H1 (cell line): ENCODE measurements around the gene NUP210. TPM values are rescaled to one million over a fixed set of nuclear protein-coding genes. Genes with fewer than 3 reads are reported as not detected.
A peak's percentile ranks its signal among the peaks of the same experiment; 100 is the strongest.

Experiments
- ASH2L ChIP-seq: fragments of 200-600, 300-600 bp; sonication (generic); IDR thresholded peaks from one replicate; pipeline ENCODE4 v1.7.1; 2017; ENCODE audit warnings: low read length
- BACH1 ChIP-seq: IDR thresholded peaks from 2 replicates; pipeline ENCODE4 v1.6.1; 2012; ENCODE audit warnings: low read length, improper control_type of control experiment
- BRCA1 ChIP-seq: IDR thresholded peaks from 2 replicates; pipeline ENCODE4 v1.6.1; 2012; ENCODE audit warnings: low read depth, low read length, improper control_type of control experiment
- CBX5 ChIP-seq: fragments of 300-800, 300-1000 bp; sonication (generic); IDR thresholded peaks from 2 replicates; pipeline ENCODE4 v1.7.1; 2016; ENCODE audit warnings: antibody characterized with exemption, low read length, low read depth
- CHD2 ChIP-seq: IDR thresholded peaks from 2 replicates; pipeline ENCODE4 v1.6.1; 2012; ENCODE audit warnings: low read length, improper control_type of control experiment
- CHD7 ChIP-seq: fragments of 300-600 bp; sonication (generic); IDR thresholded peaks from 2 replicates; pipeline ENCODE4 v1.7.1; 2012; ENCODE audit warnings: low read length, moderate library complexity, mild to moderate bottlenecking, inconsistent platforms; ENCODE audit not compliant: insufficient replicate concordance
- EP300 ChIP-seq, 2 experiments: IDR thresholded peaks; 1 replicate in 1 of 2; 2 replicates in 1 of 2; pipeline ENCODE4 v1.6.1; 2011 to 2012; ENCODE audit warnings: low read depth in 2 of 2, low read length in 2 of 2, mild to moderate bottlenecking in 2 of 2, borderline replicate concordance in 1 of 2, inconsistent platforms in 1 of 2, moderate library complexity in 1 of 2
- KDM4A ChIP-seq: IDR thresholded peaks from one replicate; pipeline ENCODE4 v1.7.1; 2012; ENCODE audit warnings: low read depth, mild to moderate bottlenecking, moderate library complexity, low read length, inconsistent platforms; ENCODE audit not compliant: severe bottlenecking
- NANOG ChIP-seq: IDR thresholded peaks from 2 replicates; pipeline ENCODE4 v1.6.1; 2011; ENCODE audit warnings: low read length, low read depth, mild to moderate bottlenecking, inconsistent platforms; ENCODE audit not compliant: insufficient read depth, poor library complexity, severe bottlenecking
- SRF ChIP-seq: IDR thresholded peaks from 2 replicates; pipeline ENCODE4 v1.6.1; 2011; ENCODE audit warnings: mild to moderate bottlenecking, low read depth, low read length, moderate library complexity
- TBP ChIP-seq: IDR thresholded peaks from 2 replicates; pipeline ENCODE4 v1.6.1; 2011; ENCODE audit warnings: low read depth, low read length, improper control_type of control experiment
- TEAD4 ChIP-seq: IDR thresholded peaks from 2 replicates; pipeline ENCODE4 v1.6.1; 2012; ENCODE audit warnings: low read depth, low read length, inconsistent platforms, mixed read lengths
- polyA plus RNA-seq, 7 experiments: library from polyadenylated mRNA; depleted of rRNA in 3 of 7; stranded (reverse) in 5 of 7; unstranded in 2 of 7; fragments of >200 nt in 5 of 7; fragments of 200-250 nt in 2 of 7; gene quantifications; 1 replicate in 5 of 7; 2 replicates in 1 of 7; 4 replicates in 1 of 7; pipeline versions ENCODE4 v1.2.1 to v1.2.3, GENCODE V29; 2011 to 2013; ENCODE audit warnings: missing spikeins in 2 of 7, mixed read lengths in 2 of 7
- total RNA-seq: library from RNA; stranded (reverse); fragmentation: NEBNext Ultra II Directional; extraction: Animal tissue kit (Norgen Biotek cat#: 25700); gene quantifications from 2 replicates; pipeline ENCODE4 v1.2.1, GENCODE V29; 2021

Gene NUP210
- total and polyA plus RNA-seq, 2 of the 8 experiments (the other 6 are each of a cell fraction or from before 2014, with no cell fraction given): 51.0 to 53.7 TPM

- TF ChIP-seq CHD7: no peak
- TF ChIP-seq BRCA1: no peak
- TF ChIP-seq TEAD4: no peak
- no peak for TF ChIP-seq SRF
- TF ChIP-seq KDM4A: peak; percentile 76
- TF ChIP-seq CBX5: no peak
- no peak for TF ChIP-seq EP300 (IDR thresholded peaks at IDR 0.05; ENCODE audit: borderline replicate concordance in 1 of 2, low read depth in 2 of 2, low read length in 2 of 2)
- no peak for TF ChIP-seq BACH1
- no peak for TF ChIP-seq ASH2L
- no peak for TF ChIP-seq NANOG
- no peak for TF ChIP-seq TBP
- TF ChIP-seq CHD2: no peak
Observed at GRCh38 chr3:13282358-13282985, 137.7 kb downstream of the NUP210 start (continued).
